Upper lobe of left lung (tissue), 6 donors: ENCODE measurements around the gene EML4. TPM values are rescaled to one million over a fixed set of nuclear protein-coding genes. Genes with fewer than 3 reads are reported as not detected.
A peak's percentile ranks its signal among the peaks of the same experiment; 100 is the strongest.

Experiments used
- ATAC-seq, 2 donors: fragments of 200-7000 bp; cut with Tn5 transposase; one replicate each; pipeline ENCODE4 v1.9.1; 2022; ENCODE audit warnings: mild to moderate bottlenecking in 2 of 2, moderate library complexity in 2 of 2; ENCODE audit not compliant: low FRiP score in 2 of 2
- DNase-seq, 2 donors: peaks; one replicate each; pipeline ENCODE4 v3.0.0-alpha.2; 2019 to 2020
- H3K27ac ChIP-seq, 4 donors: fragments of 200-600 bp; sonication (generic); one replicate each; pipeline ENCODE4 v1.5.1; 2016 to 2019
- H3K27me3 ChIP-seq, 4 donors: fragments of 200-600 bp; sonication (generic); one replicate each; pipeline ENCODE4 v1.5.1; 2017 to 2019
- H3K36me3 ChIP-seq, 4 donors: fragments of 200-600 bp; sonication (generic); one replicate each; pipeline ENCODE4 v1.5.1; 2016 to 2019
- H3K4me1 ChIP-seq, 4 donors: fragments of 200-600 bp; sonication (generic); one replicate each; pipeline ENCODE4 v1.5.1; 2018 to 2019
- H3K4me3 ChIP-seq, 4 donors: fragments of 200-600 bp; sonication (generic); one replicate each; pipeline ENCODE4 v1.5.1; 2017 to 2019; ENCODE audit warnings: mild to moderate bottlenecking in 2 of 4, moderate library complexity in 1 of 4
- H3K9me3 ChIP-seq, 4 donors: fragments of 200-600 bp; sonication (generic); one replicate each; pipeline ENCODE4 v1.5.1; 2018 to 2019
- CTCF ChIP-seq, 6 experiments: fragments of 450-650 bp in 4 of 6; fragments of 200-600 bp in 2 of 6; sonication (generic) in 2 of 6; IDR thresholded peaks; one replicate each; pipeline ENCODE4 v1.5.1; 2016 to 2019; ENCODE audit warnings: antibody characterized with exemption in 6 of 6
- EP300 ChIP-seq, 4 donors: sonication (generic); formaldehyde crosslinking; IDR thresholded peaks; one replicate each; pipeline ENCODE4 v1.5.1; 2017; ENCODE audit warnings: antibody characterized with exemption in 4 of 4, control low read depth in 2 of 4
- POLR2A ChIP-seq, 4 donors: fragments of 450-650 bp; IDR thresholded peaks; one replicate each; pipeline ENCODE4 v1.5.1; 2016 to 2017; ENCODE audit warnings: antibody characterized with exemption in 4 of 4, mild to moderate bottlenecking in 2 of 4
- POLR2AphosphoS5 ChIP-seq, 2 donors: sonication (generic); formaldehyde crosslinking; IDR thresholded peaks; one replicate each; pipeline ENCODE4 v1.5.1; 2017; ENCODE audit warnings: antibody characterized with exemption in 2 of 2
- WGBS, 2 donors: methylation state at CpG; one replicate each; pipeline ENCODE4 v1.1.5; 2017 to 2018; 5-methylcytosine and 5-hydroxymethylcytosine counted together
- total RNA-seq, 6 donors: library from RNA; depleted of rRNA in 4 of 6; stranded (reverse); fragments of >200 nt in 4 of 6; gene quantifications; one replicate each; pipeline versions ENCODE4 v1.1.0 to v1.2.1, GENCODE V29; 2016 to 2021
- donor health status: DM: no; HTN: no; CAD: no; lungs with moderate emphysema.
- donor health status: DM: no; HTN: yes; CAD: no; lungs with severe emphysema.

EML4 gene
- total RNA-seq, 6 donors from 2014 or later, result 42.7 to 96.9 (median 62.0) TPM

- Histone ChIP-seq H3K27ac (no peak overlapping the region), H3K4me1 (no peaks in the 10 kb centered on the region), H3K9me3 (no peaks in the 10 kb centered on the region), H3K27me3 (no peaks in the 10 kb centered on the region), H3K36me3 (no peaks in the 10 kb centered on the region), H3K4me3 (no peak overlapping the region)
- ATAC-seq (no peak), DNase-seq (no peak)
- TF ChIP-seq EP300 (IDR thresholded peaks at IDR 0.05) (no peak), POLR2AphosphoS5 (IDR thresholded peaks at IDR 0.05) (no peak), CTCF (IDR thresholded peaks at IDR 0.05) (no peak), POLR2A (IDR thresholded peaks at IDR 0.05) (no peak)
- WGBS, 2 donors, result 93 to 94% methylated on average over 5 of the region's 5 CpGs
These were observed 38.7 kb downstream of the EML4 start for GRCh38 chr2:42207826-42208225.

- no peaks in the 10 kb centered on the region for H3K9me3 ChIP-seq
- TF ChIP-seq POLR2AphosphoS5 (IDR thresholded peaks at IDR 0.05) (no peak), POLR2A (IDR thresholded peaks at IDR 0.05) (no peak), EP300 (IDR thresholded peaks at IDR 0.05) (no peak), CTCF (IDR thresholded peaks at IDR 0.05) (no peak)
- H3K4me1 ChIP-seq, result no peaks in the 10 kb centered on the region
- DNase-seq (no peak), ATAC-seq (no peak)
- 94 to 95% methylated on average over 2 of the region's 2 CpGs for WGBS, 2 donors
- H3K27ac ChIP-seq, result no peak overlapping the region
- no peaks in the 10 kb centered on the region for H3K36me3 ChIP-seq
- no peak overlapping the region for H3K4me3 ChIP-seq
- H3K27me3 ChIP-seq, result no peaks in the 10 kb centered on the region
These were observed 41.0 kb downstream of the EML4 start for GRCh38 chr2:42210203-42210602.

GRCh38 chr2:42211291-42211690 is 42.1 kb downstream of the EML4 start:
- DNase-seq (no peak), ATAC-seq (no peak)
- no peaks in the 10 kb centered on the region for H3K36me3 ChIP-seq
- H3K27ac ChIP-seq, result peak overlapping the region; percentile 7 to 76 (median 38)
- no peaks in the 10 kb centered on the region for H3K27me3 ChIP-seq
- WGBS, 2 donors, result 71 to 81% methylated on average over 5 of the region's 5 CpGs
- H3K4me3 ChIP-seq, result peak overlapping the region in 1 of 4 donors; percentile 0
- H3K9me3 ChIP-seq, result no peaks in the 10 kb centered on the region
- peaks cover 0 to 10% (median under 1%) of the 10 kb centered on the region in 4 donors for H3K4me1 ChIP-seq
- TF ChIP-seq CTCF (IDR thresholded peaks at IDR 0.05) (no peak), POLR2AphosphoS5 (IDR thresholded peaks at IDR 0.05) (no peak), EP300 (IDR thresholded peaks at IDR 0.05) (no peak), POLR2A (IDR thresholded peaks at IDR 0.05) (no peak)

GRCh38 chr2:42214669-42215068 is 45.5 kb downstream of the EML4 start:
- WGBS, 2 donors, result 92 to 93% methylated on average over 4 of the region's 4 CpGs
- no peak overlapping the region for H3K27ac ChIP-seq
- H3K9me3 ChIP-seq, result no peaks in the 10 kb centered on the region
- H3K36me3 ChIP-seq, result no peaks in the 10 kb centered on the region
- ATAC-seq (peak in 1 of 2 donors; percentile 46), DNase-seq (no peak)
- no peak overlapping the region for H3K4me3 ChIP-seq
- H3K4me1 ChIP-seq, result peaks cover 0 to 20% (median 7%) of the 10 kb centered on the region in 4 donors
- TF ChIP-seq CTCF (IDR thresholded peaks at IDR 0.05) (no peak), POLR2AphosphoS5 (IDR thresholded peaks at IDR 0.05) (no peak), POLR2A (IDR thresholded peaks at IDR 0.05) (no peak), EP300 (IDR thresholded peaks at IDR 0.05) (no peak)
- H3K27me3 ChIP-seq, result no peaks in the 10 kb centered on the region

GRCh38 chr2:42216694-42217093 is 47.5 kb downstream of the EML4 start:
- H3K27ac ChIP-seq, result peak overlapping the region in 3 of 4 donors; percentile 40 to 55 (median 44)

More at GRCh38 chr2:42216694-42217093, 47.5 kb downstream of the EML4 start:
- DNase-seq (no peak), ATAC-seq (peak in 1 of 2 donors; percentile 57)
- Histone ChIP-seq H3K9me3 (no peaks in the 10 kb centered on the region), H3K4me3 (no peak overlapping the region), H3K27me3 (no peaks in the 10 kb centered on the region), H3K4me1 (peaks cover 0 to 27% (median 7%) of the 10 kb centered on the region in 4 donors), H3K36me3 (peaks cover 0 to 2% (median 0%) of the 10 kb centered on the region in 4 donors)
- no peak for TF ChIP-seq POLR2AphosphoS5 (IDR thresholded peaks at IDR 0.05)
- no peak for TF ChIP-seq EP300 (IDR thresholded peaks at IDR 0.05)
- TF ChIP-seq POLR2A (IDR thresholded peaks at IDR 0.05), result no peak
- no peak for TF ChIP-seq CTCF (IDR thresholded peaks at IDR 0.05)
